HG02870 (cell line): Measurements from ENCODE around the gene CDH23.

Experiments used
- ATAC-seq: cut with Tn5 transposase; IDR thresholded peaks from one replicate; pipeline ENCODE4 v1.9.1; 2021; ENCODE audit warnings: mild to moderate bottlenecking, moderate library complexity; ENCODE audit not compliant: unreplicated experiment

Gene CDH23

GRCh38 chr10:71554671-71555070 lies 158.0 kb downstream of the CDH23 start:
- ATAC-seq: no peak

GRCh38 chr10:71555087-71555723 lies 158.5 kb downstream of the CDH23 start:
- no peak for ATAC-seq

- ATAC-seq: no peak
These were observed 159.0 kb downstream of the CDH23 start for GRCh38 chr10:71555724-71556119.

- no peak for ATAC-seq
These were observed 162.3 kb downstream of the CDH23 start for GRCh38 chr10:71558991-71559390.

- no peak for ATAC-seq
These were observed 164.4 kb downstream of the CDH23 start for GRCh38 chr10:71561003-71561574.

GRCh38 chr10:71562181-71562580 lies 165.5 kb downstream of the CDH23 start:
- no peak for ATAC-seq

GRCh38 chr10:71562904-71563303 lies 166.2 kb downstream of the CDH23 start:
- no peak for ATAC-seq

- no peak for ATAC-seq
These were observed 167.6 kb downstream of the CDH23 start for GRCh38 chr10:71564194-71564820.

- ATAC-seq: no peak
These were observed 168.7 kb downstream of the CDH23 start for GRCh38 chr10:71565284-71566000.

- no peak for ATAC-seq
These were observed 170.3 kb downstream of the CDH23 start for GRCh38 chr10:71567006-71567405.

GRCh38 chr10:71568896-71569492 lies 172.3 kb downstream of the CDH23 start:
- ATAC-seq: no peak

- ATAC-seq: no peak
These were observed 173.3 kb downstream of the CDH23 start for GRCh38 chr10:71569775-71570588.

GRCh38 chr10:71571460-71572175 lies 174.9 kb downstream of the CDH23 start:
- ATAC-seq: no peak

- no peak for ATAC-seq
These were observed 176.2 kb downstream of the CDH23 start for GRCh38 chr10:71572962-71573361.

GRCh38 chr10:71573562-71574518 lies 177.1 kb downstream of the CDH23 start:
- no peak for ATAC-seq

- no peak for ATAC-seq
These were observed 178.7 kb downstream of the CDH23 start for GRCh38 chr10:71575451-71575850.

GRCh38 chr10:71575934-71576801 lies 179.4 kb downstream of the CDH23 start:
- no peak for ATAC-seq

GRCh38 chr10:71576842-71577241 lies 180.1 kb downstream of the CDH23 start:
- ATAC-seq: no peak
